Right hindlimb (tissue), 1 donor: ENCODE results near the gene CBFA2T3.
"Not testable (repeated sequence)": the region's sequence is repeated elsewhere in the genome, so short reads cannot be mapped to it uniquely, and the experiment has no call there.

Experiments used
- DNase-seq: peaks from one replicate; pipeline ENCODE4 v3.0.0-alpha.2; 2018

Gene CBFA2T3

DNA sequence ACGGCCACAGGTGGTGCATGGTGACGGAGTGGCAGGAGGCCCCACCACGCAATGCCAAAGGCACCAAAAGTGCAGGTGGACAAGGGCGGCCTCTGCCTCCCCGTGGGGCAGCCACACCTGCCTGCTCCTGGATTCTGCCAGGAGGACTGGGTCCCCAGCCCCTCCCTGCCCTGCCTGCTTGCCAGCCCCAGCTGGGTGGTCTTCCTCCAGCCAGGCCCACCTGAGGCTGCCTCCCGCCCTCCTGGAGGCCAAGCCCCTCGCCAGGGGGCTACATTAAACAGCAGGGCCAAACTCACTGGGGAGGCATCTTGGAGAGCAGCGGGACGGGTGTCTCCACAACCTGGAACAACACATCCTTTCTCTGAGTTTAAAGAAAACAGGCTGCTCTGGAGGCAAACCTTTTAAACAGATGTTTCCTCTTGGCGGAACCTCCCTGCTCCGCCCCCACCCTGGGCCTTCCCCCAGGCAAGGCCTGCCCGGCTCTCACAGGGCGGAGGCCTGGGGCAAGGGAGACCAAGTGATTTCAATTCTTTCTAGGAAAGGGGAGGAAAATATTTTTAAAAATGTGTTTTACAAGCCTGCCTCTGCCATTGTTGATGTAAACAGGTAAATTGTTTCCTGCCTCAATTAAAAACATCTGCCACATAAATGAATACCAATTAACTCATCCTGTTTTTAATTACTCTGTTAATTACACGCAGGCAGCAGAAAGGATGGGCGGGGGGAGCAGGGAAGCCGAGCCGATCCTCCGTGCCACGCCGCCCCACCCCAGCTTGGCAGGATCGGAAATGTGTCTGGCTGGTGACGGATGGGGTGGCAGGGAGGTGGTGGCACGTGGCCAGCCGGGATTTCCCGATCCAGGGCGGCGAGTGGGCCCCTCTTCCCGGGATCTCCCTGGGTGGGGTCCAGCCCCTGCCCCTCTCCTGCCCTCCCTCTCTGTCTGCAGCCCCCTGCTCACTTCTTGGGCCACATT lies 56.1 kb downstream of the CBFA2T3 start:
- peak; percentile 94 for DNase-seq

- no peak for DNase-seq
These were observed 57.1 kb downstream of the CBFA2T3 start for GRCh38 chr16:88919936-88920335.

DNA sequence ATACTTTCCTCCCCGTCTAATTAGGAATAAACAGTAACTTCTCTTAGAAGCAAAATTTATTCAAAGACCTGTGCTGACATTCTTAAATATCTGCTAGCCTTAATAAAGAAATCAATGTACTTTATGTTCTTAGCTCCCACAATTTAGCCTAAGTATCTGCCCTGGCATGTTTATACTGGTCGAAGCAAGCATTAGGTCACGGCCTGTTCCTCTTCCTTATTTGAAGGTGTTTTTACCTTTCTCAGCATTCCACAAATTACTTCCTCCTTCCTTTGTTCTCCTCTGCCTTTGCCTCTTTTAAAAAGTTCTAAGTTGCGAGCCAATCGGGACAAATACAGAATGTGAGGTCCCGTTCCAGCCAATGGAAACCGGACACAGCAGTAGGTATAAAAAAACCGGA lies 58.1 kb downstream of the CBFA2T3 start:
- DNase-seq = not testable (repeated sequence)

DNA sequence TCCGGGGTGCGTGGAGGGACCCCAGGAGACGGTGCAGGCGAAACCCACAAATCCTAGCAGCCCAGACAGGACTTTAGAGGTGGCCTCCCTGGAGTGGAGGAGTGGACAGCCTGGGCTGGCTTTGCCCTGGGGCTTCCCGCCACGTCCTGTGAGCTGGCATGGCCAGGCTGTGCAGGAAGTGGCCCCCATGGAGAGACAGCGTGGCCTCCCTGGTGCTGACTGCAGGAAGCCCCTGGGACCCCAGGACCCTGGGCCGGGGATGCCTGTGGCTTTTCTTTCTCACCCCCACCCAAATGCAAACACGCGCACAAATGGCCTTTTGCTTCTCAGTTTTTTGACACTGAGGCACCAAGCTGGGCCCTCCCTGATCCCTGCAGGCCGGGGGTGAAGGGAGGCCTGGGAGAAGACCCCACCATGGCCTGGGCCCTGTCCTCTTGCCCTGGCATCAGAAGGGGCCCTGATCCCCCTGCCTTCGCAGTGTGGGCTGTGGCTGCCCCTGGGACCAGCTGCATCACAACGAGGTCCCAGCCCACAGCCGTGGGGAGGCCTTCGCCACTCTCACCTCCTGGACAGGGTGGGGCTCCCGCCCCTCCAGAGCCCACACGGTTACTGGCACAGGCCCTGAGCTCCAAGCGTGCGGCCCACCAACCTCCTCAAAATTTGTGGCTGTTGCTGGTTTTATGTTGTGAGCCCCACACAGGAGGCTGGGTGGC lies 58.9 kb downstream of the CBFA2T3 start:
- no peak for DNase-seq

DNA sequence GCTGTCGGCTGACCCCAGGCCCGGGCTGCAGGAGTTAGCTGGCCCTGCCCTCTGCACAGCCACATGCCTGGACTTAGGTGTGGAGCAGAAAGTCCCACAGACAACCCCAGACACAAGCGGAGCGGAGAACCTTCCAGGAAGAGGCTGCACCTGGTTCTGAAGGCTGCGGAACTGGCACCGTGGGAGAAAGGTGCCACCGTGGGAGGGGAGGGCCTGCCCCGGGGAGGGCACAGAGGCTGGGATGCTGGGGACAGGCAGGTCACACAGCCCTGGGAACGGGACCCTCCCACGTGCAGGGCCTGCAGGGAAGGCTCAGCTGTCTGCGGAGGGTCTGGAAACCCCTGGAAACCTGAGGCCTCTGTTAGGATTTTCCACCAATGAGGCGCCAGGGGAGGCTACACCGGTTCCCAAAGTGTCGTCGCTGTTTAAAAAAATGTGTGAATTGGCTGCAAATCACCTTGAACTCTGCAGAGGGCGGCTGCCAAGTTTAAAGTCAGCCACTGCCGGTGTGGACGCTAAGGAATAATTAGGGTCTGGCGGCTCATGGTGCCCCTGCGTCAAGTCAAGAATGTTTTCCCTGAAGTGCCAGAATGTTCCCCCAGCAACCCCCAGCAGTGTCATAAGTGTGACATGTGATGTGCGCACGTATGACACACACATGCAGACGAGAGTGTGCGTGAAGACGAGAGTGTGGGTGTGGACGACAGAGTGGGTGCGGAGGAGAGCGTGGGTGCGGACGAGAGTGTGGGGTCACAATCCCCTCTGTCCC lies 59.7 kb downstream of the CBFA2T3 start:
- DNase-seq = no peak

DNA sequence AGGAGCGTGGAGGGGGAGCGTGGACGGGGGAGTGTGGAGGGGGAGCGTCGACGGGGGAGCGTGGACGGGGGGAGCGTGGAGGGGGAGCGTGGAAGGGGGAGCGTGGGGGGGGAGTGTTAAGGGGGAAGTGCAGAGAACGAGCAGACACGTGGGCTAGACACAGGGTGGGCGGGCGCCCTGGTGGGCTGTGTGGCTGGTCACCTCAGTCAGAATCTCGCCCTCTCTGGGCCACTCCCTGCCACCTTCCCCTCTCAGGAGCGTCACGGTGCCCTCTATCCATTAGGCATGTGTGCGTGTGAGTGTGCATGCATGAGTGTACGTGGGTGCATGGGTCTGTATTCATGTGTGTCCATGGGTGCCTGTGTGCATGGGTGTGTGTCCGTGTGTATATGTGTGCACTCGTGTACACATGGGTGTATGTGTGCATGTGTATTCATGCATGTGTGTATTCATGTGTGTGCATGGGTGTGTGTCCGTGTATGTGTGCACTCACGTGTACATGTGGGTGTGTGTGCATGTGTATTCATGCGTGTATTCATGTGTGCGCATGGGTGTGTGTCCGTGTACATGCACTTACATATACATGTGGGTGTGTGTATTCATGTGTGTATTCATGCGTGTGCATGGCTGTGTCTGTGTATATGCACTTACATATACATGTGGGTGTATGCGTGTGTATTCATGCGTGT lies 61.2 kb downstream of the CBFA2T3 start:
- no peak for DNase-seq

DNA sequence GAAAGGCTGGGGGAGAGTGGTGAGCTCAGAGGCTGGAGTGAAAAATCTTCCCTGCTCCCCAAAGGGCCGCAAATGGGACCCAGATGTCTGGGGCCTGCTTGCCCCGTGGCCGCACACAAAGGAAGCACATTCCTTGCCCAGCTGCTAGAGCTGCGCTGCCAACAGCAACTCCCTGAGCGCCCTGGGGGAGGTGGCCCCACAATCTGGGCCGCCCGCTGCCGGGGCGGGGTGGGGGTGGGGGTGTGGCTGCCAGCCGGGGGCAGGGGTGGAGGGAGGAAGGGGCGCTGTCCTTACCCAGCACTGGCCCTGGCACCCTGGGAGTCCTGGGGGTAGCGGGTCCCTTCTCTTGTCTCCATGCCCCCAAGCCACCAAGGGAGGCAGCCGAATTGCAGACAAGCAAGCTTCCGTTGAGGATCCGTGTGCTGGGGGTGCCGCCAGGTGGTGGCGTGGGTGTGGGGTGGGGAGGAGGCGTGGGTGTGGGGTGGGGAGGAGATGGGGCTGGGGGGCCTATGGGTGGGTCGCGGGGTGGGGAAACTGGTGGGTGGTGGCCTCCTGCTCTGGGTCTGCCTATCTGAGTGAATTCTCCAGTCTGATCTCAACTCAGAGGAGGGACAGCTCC lies 62.1 kb downstream of the CBFA2T3 start:
- DNase-seq = peak; percentile 75

DNA sequence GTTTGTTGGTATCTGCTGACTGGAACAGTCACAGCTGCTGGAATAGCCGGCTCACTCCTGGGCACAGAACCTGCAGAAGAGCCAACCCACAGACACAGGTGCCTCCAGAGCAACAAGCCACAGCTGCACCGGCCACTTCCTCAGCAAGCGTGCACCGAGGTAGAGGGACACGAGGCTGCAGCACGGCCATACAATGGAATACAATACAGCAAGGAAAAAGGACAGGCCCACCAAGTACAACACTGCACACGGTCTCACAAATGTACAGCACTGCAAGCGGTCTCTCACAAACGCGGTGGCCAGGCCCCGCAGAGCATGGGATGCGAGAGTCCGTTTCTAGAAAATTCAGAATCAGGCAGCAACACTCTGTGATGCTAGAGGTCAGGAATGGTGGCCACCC lies 63.1 kb downstream of the CBFA2T3 start:
- DNase-seq = no peak

DNA sequence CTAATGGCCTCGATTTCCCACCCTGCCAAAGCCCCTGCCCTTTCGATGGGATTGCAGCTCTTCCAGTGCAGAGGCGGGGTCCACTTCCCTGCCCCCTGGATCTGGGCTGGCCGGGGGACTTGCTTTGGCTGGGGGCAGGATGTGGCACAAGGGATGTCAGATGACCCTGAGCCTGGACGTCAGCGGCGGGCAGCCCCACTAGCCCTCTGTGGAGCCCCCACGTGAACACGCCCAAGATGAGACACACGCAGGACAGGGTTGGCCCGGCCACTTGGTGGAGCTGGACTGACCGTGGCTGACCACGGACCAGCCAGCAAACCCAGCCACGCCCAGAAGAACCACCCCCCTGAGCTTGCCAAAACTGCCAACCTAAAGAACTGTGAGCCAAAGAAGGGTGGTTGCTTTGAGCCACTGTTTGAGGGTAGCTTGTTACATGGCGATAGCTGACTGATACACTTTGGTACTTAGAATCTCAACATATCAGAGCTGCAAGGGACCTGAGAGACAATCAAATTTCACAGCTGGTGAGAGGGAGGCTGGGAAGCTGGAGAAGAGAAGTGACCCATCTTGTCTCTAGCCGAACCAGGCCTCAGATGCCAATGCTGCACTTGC lies 63.9 kb downstream of the CBFA2T3 start:
- no peak for DNase-seq

DNA sequence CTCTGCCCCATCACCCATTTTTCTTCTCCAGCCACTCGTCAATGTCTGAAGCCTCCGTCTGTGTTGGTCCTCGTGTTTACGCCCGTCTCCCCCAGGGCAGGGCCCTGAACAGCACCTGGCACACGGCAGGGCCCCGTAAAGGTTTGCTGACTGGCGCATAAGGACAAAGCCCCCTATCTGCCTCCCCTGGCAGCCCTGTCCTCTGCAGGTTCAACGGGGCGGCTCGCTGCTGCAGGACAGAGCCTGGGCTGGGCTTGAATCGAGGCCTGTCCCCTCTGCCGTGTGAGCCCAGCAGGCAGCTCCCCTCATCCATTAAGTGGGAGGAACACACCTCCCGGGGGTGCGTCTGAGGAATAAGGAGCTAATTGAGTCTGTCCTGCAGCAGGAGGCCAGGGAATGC lies 64.5 kb downstream of the CBFA2T3 start:
- no peak for DNase-seq

- no peak for DNase-seq
These were observed 65.1 kb downstream of the CBFA2T3 start for GRCh38 chr16:88911946-88912310.

DNA sequence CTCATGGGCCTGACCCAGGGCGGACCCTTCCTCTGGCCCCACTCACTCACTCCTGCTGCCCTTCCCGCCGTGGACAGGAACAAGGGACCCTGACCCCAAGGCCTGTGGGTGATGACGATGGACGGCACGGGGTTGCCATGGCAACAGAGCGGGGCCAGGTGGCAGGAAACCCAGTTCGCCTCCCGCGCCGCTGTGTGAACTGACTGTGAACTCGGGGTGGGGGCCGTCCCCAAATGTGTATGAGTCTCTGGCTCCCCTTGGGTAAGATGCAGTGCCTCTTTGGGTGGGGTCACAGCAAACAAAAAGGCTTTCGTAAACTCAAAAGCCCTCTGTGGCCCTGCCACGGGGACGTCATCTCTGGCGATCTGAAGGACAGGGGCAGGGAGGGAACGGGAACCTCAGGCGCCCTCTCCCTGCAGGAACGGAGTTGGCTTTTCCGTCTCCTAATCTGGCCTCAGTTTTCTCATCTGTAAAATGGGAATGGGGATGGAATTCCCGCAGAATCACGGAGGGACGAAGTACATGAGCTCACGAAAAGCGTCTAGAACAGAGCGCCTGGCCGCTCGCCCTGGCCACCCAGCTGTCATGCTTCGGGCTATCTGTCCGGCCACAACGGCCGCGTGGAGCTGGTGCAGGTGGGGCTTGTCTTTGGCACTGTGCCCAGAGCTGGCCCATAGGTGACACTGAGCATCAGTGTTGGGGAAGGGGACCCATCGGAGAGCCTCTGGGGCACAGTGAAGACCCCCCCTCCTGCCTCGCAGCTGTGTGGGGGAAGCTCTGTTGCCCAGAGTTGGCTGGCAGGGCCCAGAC lies 65.7 kb downstream of the CBFA2T3 start:
- no peak for DNase-seq

- DNase-seq = no peak
These were observed 66.5 kb downstream of the CBFA2T3 start for GRCh38 chr16:88910284-88911135.

- no peak for DNase-seq
These were observed 67.4 kb downstream of the CBFA2T3 start for GRCh38 chr16:88909431-88910210.

DNA sequence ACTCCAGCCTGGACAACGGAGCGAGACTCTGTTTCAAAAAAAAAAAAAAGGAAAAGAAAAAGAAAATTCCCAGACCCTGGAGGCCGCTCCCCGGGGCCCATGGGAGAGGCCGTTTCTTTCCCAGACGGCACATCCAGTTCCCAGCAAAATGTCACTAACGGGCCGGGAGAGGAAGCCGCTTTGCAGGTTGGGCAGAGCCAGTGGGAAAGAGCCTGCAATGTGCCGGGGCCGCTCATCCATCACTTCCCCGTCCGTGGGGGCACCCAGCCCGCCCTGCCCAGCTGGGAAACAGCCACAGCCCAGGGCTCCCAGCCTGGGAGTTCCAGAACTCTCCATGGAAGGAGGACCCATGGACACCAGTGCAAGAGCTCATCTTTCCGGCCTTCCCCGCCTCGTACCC lies 68.7 kb downstream of the CBFA2T3 start:
- DNase-seq = no peak

DNA sequence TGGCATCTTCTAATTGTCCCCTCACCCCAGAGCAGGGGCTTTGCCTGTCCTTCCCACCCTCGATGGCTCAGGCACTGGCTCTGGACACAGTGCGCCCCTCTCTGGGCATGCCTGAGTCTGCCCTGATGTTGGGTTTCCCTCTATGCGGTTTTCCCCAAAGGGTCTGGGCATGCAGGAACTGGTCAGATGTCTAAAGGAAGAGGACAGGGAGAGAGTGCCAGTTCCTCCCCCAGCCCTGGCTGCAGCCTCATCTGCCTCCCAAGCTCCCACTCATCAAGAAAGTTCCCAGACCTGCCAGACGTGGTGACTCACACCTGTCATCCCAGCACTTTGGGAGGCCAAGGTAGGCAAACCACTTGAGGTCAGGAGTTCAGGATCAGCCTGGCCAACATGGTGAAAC lies 69.2 kb downstream of the CBFA2T3 start:
- no peak for DNase-seq

- DNase-seq = no peak
These were observed 70.4 kb downstream of the CBFA2T3 start for GRCh38 chr16:88906535-88907105.

DNA sequence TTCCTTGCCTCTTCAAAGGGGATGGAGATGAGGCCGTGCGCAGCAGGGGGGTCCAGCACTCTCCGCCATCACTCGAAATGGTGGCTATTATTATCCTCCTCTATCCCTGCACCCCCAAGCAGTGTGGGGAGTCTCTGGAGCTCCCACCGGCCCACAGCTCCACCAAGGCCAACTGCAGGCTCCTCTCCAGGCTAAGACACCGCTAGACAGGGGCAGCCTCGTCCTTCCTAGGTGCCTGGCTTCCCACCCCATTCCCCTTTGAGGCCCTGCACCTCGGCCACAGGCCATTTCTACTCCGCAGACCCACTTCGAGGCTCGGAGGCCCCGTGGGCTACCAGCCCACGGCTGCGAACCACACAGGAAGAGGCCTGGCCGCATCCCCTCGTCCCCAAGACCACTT lies 71.0 kb downstream of the CBFA2T3 start:
- no peak for DNase-seq

DNA sequence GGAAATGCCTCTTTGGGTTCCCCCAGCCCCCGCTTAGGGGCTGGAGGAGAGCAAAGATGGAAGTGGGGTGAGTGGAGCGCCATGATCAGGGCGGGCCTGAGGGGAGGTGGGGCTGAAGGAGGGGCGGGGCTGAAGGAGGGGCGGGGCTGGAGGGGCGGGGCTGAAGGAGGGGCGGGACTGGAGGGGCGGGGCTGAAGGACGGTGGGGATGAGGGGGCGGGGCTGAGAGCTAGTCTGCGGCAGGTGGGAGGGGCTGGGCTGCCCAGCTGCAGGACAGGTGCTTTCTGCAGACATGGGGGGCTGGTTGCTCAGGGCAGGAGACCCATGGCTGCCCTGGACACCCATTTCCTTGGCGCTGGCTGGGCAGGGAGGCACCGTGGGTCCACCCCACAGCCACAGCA lies 71.4 kb downstream of the CBFA2T3 start:
- no peak for DNase-seq
